HG03439 (cell line): ENCODE results near the gene IGFBP3.

ENCODE experiments used
- ATAC-seq: cut with Tn5 transposase; IDR thresholded peaks from one replicate; pipeline ENCODE4 v1.9.1; 2021; ENCODE audit warnings: mild to moderate bottlenecking, moderate library complexity; ENCODE audit not compliant: unreplicated experiment

IGFBP3 gene

DNA sequence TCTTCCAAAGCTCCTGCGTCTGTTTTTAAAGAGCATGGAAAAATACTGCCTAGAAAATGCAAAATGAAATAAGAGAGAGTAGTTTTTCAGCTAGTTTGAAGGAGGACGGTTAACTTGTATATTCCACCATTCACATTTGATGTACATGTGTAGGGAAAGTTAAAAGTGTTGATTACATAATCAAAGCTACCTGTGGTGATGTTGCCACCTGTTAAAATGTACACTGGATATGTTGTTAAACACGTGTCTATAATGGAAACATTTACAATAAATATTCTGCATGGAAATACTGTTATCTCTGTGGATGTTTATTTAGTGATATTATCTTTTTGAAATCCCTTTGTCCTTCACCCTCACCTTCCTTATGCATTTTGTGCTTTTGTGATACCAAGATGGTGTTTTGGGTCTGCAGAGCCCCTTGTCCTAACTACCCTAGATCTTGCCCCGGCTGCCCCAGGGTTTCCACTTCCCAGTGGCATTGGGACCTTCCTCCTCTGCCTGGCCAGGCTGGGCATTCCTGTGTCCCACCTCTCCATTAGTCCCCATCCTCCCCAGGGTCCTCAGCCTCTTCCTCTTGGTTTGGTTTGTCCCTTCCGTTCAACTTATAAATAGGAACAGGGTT is 27.6 kb downstream of the IGFBP3 start:
- ATAC-seq: no peak

DNA sequence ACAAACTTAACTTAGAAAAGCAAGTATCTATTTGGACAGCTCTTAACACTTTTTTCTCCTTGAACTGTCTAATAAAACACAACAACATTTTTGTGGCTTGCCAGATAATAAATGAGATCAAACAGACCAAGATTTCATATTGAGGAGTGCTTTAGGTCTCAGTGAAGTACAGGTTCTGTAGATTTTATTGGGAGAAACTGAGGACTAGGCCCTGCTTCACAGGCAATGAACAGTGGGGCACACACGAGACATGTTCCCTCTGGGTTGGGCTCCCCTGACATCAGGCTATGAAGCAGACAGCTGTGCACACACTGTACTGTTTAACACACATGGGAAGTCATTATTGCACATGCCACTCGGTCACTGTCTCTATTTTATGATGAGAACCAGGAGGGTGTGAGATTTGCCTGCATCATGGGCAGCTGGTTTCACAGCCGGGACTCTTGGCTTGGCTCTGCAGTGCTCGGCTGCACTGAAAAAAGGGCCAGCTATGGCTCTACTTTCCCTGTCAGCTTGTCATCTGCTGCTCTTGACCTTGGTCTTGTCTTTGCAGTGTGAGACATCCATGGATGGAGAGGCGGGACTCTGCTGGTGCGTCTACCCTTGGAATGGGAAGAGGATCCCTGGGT is 28.6 kb downstream of the IGFBP3 start:
- no peak for ATAC-seq

DNA sequence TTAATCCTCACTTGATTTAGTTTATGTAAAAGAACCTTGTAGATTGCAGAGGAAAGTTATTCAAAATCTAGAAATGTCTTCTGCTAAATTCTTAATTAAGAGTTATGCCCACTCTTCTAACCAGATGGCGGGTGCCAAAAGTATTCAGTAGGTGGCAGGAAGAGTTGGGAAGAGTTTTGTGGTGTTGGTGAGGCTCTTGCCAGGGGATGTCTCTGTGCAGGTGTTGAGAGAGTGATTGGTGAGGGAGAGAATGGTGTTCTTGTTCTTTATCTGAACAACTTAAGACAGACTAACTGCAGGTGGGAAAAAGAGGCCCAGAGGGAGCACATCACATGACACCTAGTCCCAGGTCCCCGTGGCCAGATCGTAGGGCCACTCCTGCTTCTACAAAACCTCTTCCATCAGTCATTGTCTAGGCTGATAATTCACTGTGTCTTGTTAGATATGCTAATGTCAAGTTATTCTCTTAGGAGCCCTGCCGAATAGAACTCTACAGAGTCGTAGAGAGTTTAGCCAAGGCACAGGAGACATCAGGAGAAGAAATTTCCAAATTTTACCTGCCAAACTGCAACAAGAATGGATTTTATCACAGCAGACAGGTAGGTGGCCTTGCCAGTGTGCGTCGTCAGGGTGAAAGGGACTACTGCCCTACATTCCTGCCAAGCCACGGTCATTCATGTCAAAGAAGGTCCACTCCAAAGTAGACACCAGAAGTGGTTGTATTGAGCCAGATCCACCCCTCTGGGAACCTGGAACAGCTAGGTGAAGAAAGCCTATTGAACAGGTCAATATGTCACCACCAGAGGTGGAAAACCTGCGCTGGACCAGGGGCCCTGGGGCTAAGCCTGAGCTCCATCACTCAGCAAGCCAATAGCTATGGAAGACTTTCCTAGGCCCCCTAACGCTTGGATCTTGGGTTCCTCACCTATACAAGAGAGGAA is 29.3 kb downstream of the IGFBP3 start:
- ATAC-seq: no peak

DNA sequence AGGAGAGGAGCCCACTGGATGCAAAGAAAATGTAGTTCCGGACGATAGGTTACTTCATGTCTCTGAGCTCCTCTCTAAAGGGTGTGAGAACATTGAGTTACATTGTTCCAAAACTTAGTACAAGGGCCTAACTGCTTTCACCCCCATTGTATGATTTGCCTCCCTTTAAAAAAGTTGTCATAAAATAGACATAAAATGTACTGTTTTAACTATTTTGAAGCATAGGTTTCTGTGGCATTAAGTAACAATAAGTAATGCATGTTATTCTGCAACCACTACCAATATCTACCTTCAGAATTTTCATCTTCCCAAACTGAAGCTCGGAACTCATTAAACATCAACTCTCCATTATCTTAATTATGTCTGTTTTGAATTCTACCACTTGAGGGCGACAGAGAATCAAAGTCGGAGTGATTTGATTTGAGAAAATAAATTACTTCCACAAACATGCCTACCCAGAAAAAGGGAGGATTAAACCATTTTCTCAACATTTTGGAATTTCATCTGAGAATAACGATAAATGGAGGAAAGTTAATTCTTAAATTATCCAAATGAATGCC is 30.1 kb downstream of the IGFBP3 start:
- no peak for ATAC-seq

DNA sequence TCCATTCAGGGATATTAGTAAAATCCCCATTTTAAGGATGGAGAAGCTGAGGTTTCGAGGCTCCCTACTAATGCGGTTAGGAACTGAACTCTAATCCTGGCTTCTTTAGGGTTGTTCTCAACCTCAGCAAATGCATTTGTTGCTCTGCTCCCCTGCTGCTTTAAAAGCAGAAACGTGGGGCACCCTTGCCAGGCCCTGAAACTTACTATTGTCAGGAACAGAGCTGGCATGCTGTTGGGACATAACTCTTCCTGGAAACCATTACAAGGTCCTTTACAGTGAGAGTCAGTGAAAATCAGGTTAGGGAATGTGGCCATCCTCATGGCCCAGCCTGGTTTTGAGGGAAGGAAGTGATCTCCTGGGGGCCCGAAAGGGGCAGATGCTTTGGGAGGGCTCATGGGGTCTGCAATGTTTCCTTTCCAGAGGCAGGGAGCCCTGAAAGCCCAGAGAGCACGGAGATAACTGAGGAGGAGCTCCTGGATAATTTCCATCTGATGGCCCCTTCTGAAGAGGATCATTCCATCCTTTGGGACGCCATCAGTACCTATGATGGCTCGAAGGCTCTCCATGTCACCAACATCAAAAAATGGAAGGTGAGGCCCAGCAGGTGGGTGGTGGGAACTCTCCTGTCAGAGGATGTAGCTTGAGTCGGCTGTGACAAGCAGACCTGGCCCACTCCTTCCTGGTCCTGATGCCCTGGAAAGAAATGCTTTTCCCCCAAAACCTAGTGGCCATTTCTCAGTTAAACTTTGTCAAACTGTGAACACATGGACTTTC is 30.8 kb downstream of the IGFBP3 start:
- no peak for ATAC-seq

DNA sequence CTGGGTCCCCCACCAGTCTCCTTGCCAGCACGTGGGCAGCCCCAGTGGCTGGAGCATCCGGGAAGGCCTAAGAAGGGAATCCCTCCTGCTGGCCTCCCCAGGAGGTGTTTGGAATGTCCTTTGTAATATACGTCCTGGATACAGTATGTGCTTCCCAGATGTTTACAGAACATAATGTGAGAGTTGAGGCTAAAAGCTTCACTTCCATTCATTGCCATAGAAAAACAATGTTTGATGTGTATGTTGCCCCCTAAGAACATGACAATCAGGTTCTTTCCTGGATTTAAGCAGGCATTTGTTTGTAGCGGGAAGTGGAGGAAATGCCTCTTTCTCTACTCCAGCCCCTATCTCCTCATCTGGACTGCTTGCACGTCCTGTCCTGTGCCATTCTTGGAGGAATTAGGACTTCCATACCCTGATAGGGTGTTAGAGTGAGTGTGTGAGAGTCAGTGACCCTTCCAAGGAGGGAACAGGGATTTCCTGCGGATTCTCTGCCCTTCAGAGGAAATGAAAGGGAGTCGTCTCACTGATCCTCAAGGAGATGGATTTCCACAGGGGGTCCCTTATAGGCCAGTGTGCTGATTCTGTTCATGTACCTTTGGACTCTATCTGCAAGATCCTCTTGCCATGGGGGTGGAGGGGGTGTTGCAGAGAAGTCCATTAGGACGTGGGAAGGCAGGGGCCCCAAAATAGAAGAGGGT is 31.6 kb downstream of the IGFBP3 start:
- no peak for ATAC-seq

DNA sequence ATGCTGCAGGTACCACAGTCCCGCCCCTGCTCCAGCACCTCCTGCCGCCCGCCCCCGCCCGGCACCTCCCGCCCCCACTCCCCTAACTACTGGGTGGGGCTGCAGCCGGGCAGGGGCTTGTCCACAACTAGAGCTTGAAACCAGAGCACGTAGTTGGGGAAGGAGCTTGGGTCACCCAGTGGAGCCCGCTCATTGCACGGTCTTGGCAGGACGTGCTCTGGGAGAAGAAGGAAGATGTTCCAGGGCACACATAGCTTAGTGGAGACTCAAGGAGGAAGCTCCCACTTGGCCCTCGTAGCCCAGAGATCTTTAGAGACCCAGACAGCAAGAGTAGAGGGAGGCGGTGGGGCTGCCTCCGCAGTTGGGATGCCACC is 32.1 kb downstream of the IGFBP3 start:
- no peak for ATAC-seq

DNA sequence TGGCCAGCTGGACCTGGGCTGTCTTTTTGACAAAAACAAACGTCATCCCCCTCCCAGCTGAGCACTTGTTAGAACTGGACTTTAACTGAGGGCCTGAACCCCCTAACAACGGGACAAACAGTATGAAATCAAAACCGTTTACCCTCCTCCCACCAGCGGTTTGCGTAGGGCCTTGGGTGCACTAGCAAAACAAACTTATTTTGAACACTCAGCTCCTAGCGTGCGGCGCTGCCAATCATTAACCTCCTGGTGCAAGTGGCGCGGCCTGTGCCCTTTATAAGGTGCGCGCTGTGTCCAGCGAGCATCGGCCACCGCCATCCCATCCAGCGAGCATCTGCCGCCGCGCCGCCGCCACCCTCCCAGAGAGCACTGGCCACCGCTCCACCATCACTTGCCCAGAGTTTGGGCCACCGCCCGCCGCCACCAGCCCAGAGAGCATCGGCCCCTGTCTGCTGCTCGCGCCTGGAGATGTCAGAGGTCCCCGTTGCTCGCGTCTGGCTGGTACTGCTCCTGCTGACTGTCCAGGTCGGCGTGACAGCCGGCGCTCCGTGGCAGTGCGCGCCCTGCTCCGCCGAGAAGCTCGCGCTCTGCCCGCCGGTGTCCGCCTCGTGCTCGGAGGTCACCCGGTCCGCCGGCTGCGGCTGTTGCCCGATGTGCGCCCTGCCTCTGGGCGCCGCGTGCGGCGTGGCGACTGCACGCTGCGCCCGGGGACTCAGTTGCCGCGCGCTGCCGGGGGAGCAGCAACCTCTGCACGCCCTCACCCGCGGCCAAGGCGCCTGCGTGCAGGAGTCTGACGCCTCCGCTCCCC is 32.7 kb downstream of the IGFBP3 start, which contains the start of gene IGFBP1:
TSS of gene IGFBP1 (plus strand) at position 304 of the 808 bp plus-strand sequence. CDS start at position 469, 165 bp downstream.
- ATAC-seq: no peak

DNA sequence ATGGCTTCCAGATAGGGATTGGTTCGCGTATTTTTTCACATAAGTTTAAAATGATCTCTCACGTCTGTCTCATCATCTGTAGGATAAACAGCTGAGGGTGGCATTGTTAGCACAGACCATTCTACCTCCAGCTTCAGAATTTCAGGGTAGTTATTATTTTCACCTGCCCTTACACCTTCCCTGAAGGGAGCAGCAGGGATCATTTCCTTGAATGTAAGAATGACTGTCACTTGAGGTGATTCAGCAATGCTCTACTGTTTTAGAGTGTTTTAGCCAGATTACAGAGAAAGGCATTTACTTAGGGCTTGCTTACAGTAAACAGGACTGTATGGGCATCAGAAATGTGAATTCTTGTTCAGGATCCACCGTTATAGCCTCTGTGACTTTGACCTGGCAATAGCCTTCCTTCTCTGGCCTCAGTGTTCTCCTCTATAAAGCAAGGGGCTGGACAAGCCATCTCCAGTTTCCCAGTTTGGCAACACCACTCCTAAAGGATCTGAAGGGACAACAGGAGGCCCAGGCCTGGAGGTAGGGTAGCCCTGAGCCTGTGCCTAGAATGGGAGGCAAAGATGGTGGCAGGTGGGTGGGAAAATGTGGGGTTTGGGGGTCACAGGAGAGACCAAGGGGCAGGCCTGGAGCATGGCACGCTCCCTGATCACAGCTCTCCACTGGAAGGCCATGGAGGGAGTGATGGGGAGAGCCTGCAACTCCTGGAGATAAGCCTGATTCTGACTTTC is 34.0 kb downstream of the IGFBP3 start:
- ATAC-seq: no peak

DNA sequence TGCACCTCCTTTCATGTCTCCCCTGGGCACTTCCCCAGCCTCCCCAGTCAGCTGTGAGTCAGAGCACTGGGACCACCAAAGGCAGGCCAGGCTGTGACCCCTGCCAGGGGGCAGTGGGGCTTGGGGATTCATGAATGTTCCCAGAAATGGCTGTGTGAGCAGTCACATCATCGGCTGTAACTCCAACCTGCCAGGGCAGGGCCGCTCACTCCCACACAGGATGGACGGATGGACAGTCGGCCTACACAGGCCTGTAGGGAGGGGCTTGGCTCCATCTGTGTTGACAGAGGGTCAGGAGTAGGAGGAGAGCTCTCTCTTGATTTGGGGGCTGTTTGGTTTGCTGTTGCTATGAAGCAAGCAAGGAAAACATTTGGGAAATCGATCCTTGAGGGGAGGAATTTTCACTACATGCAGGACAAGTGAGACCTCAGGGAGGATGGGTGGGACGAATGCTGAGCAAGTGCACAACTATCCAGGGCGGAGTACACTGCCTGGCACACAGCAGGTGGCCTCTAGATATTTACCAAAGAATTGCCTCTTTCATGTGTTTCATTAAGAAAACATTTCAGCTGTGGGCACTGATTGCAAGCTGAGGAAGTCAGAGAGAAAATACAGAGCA is 35.7 kb downstream of the IGFBP3 start:
- no peak for ATAC-seq

DNA sequence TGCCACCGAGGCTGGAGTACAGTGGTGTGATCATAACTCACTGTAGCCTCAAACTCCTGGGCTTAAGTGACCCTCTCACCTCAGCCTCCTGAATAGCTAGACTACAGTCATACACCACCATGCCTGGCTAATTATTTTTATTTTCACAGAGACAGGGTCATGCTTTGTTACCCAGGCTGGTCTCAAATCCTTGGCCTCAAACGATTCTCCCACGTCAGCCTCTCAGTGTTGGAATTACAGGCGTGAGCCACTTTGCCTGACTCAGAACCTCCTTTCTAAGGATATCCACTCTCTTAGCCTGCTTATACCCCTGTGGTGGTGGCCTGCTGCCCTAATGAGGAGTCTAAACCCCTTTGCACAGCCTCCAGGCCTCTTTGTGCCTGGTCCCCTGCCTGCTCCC is 36.9 kb downstream of the IGFBP3 start:
- no peak for ATAC-seq

DNA sequence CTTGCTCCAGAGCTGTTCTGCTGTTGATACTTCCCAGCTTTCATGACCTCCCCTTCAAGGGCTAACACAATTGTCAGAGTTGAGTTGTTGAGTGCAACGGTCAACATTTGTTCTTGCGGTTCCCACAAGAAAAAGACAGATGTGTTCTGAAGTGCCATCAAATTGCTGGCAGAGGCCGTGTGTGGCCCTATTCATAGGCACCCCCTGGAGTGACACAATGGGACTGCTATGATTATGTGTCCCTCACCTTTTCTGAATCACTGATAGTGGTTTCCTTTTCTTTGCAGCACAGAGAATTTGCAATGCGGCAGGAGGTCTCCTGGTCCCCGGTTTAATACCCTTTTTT is 38.6 kb downstream of the IGFBP3 start:
- ATAC-seq: no peak

DNA sequence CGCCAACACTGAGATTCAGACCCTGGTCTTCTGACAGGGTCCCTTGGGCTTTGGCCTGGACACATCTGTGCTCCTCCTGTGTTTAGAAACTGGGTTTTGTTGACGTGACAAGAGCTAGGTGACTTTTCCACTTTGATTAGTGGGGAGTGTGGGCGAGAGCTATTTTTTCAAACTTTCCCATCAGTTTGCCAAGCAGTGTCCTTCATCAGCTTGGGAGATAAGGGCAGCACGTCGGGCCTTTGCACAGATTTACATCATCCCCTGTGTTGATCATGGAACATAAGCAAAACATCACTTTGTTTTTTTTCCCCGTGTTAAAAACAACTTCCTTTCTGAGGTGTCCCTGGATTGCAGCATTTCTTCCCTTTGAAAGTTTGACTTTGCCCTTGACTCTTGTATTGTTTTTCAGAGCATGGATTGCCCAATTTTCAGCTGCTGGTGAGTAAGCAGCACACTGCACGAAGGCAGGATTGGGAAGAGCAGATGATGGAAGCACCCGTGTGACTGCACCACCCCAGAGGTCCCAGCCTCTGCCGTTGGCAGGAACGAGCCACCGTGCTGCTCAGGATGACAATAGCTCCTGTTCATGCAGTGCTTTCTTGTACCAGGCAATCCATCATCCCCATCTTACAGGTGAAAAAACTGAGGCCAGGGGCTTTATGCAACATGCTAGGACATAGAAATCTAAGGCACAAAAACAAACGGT is 39.2 kb downstream of the IGFBP3 start:
- no peak for ATAC-seq

DNA sequence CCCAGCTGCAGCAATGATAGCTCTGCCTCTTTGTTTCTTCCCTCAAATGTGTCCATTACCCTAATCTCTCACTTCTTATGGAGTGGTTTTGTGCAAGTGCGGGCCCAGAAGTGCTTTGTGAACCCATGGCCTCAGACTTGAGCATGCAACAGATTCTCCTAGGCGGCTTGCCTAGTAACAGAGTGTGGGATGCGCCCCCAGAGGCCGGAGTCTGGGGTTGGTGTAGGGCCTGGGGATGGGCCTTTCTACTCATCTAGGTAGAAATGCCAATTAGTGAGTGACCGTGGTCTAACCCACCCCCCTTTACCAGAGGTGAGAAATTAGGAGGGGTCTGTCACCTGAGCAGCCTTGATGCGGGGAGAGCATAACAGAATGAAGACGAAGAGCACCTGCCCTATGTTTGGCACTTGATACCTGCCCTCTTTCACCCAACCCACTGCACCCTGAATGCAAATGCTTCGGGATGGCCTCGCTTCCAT is 39.8 kb downstream of the IGFBP3 start:
- no peak for ATAC-seq

DNA sequence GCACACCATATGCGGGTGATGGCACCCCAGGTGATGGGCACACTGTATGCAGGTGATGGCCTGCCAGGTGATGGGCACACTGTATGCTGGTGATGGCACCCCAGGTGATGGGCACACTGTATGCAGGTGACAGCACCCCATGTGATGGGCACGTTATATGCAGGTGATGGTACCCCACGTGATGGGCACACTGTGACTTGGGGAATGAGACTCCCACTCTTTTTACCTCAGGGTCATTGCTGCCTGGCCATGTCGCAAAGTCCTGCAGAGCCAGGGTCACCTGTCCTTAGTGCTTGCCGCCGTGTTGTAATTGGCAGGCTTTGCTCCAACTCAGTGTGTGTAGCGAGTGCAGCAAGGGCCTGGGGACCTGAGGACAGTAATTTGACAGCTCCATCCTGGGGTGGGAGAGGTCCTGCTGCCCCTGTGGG is 40.6 kb downstream of the IGFBP3 start:
- ATAC-seq: no peak

DNA sequence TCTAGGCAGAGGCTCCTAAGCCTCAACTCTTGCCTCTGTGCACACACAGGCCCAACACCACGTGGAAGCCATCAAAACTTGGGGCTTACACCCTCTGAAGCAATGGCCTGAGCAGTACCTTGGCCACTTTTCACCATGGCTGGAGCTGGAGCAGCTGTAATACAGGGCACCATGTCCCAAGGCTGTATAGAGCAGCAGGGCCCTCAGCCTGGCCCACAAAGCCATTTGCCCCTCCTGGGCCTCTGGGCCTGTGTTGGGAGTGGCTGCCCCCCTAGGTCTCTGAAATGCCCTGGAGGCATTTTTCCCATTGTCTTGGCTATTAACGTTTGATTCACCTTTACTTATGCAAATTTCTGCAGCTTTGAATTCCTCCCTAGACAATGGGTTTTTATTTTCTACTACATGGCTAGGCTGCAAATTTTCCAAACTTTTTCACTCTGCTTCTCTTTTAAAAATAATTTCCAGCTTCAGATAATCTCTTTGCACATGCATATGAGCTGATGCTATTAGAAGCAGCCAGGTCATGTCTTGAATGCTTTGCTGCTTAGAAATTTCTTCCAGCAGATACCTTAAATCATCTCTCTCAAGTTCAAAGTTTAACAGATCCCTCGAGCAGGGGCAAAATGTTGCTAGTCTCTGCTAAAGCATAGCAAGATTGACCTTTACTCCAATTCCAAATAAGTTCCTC is 42.5 kb downstream of the IGFBP3 start:
- ATAC-seq: no peak

DNA sequence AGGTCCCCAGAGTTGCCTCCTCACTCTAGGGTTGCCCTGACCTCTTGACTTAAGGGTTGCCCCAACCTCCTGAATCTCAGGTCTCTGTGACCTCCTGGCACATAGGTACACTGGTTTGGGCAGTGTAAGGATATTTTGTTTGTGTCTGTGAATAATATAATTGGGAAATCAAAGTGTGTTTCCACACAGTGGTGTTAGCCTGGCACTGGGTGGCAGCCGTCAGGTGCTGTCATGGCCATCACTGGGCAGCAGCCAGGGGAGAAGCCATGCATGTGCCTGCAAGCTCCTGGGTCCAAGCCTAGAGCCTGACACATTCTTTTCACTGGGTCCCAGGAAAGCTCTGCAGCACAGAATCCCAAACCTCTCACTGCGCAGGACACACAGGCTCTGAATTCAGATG is 44.6 kb downstream of the IGFBP3 start:
- ATAC-seq: no peak
